WTC11 (cell line): ENCODE results near the gene SLC37A1.

Source experiments
- ATF1 ChIP-seq: sonication (generic); formaldehyde crosslinking; IDR thresholded peaks from 2 replicates; pipeline ENCODE4 v1.8.1; 2023; ENCODE audit warnings: mild to moderate bottlenecking, moderate library complexity, missing genetic modification reagents
- CDX4 ChIP-seq: fragments of 250-450 bp; sonication (Bioruptor Pico); IDR thresholded peaks from 2 replicates; pipeline ENCODE4 v1.9.0; 2021; ENCODE audit warnings: moderate library complexity, mild to moderate bottlenecking, inconsistent platforms, borderline replicate concordance
- CREB1 ChIP-seq: sonication (generic); formaldehyde crosslinking; IDR thresholded peaks from 2 replicates; pipeline ENCODE4 v1.8.0; 2023; ENCODE audit warnings: mild to moderate bottlenecking, missing genetic modification reagents
- CTCF ChIP-seq: fragments of 200-600 bp; IDR thresholded peaks from 2 replicates; pipeline ENCODE4 v1.8.0; 2022; ENCODE audit warnings: antibody characterized with exemption
- FOXP1 ChIP-seq: sonication (generic); formaldehyde crosslinking; IDR thresholded peaks from 2 replicates; pipeline ENCODE4 v1.8.0; 2022; ENCODE audit warnings: missing genetic modification reagents, mild to moderate bottlenecking, moderate library complexity, borderline replicate concordance
- GTF2I ChIP-seq: fragments of 250-450 bp; sonication (Bioruptor Pico); conservative IDR thresholded peaks from 2 replicates; pipeline ENCODE4 v1.4.0; 2021; ENCODE audit warnings: mild to moderate bottlenecking
- MAX ChIP-seq: sonication (generic); formaldehyde crosslinking; IDR thresholded peaks from 2 replicates; pipeline ENCODE4 v1.8.0; 2022; ENCODE audit warnings: mild to moderate bottlenecking, missing genetic modification reagents
- OVOL2 ChIP-seq: fragments of 250-450 bp; sonication (Bioruptor Pico); IDR thresholded peaks from 2 replicates; pipeline ENCODE4 v1.9.0; 2021; ENCODE audit warnings: mild to moderate bottlenecking, borderline replicate concordance
- RELA ChIP-seq: sonication (generic); formaldehyde crosslinking; IDR thresholded peaks from 2 replicates; pipeline ENCODE4 v1.8.1; 2022; ENCODE audit warnings: missing genetic modification reagents, mild to moderate bottlenecking, borderline replicate concordance
- TEAD4 ChIP-seq: sonication (generic); formaldehyde crosslinking; IDR thresholded peaks from 2 replicates; pipeline ENCODE4 v1.8.0; 2022; ENCODE audit warnings: mild to moderate bottlenecking, missing genetic modification reagents
- USF1 ChIP-seq: sonication (generic); formaldehyde crosslinking; IDR thresholded peaks from 2 replicates; pipeline ENCODE4 v1.8.0; 2022; ENCODE audit warnings: mild to moderate bottlenecking, missing genetic modification reagents

GRCh38 chr21:42624095-42624790 lies 110.6 kb downstream of the SLC37A1 start:
- TF ChIP-seq FOXP1 (CRISPR knock-in tag) (no peak), GTF2I (CRISPR knock-in tag) (no peak), CREB1 (CRISPR knock-in tag) (no peak), TEAD4 (CRISPR knock-in tag) (no peak), CTCF (no peak), OVOL2 (no peak), ATF1 (CRISPR knock-in tag) (no peak), USF1 (no peak), CDX4 (CRISPR knock-in tag) (no peak), RELA (CRISPR knock-in tag) (no peak), MAX (CRISPR knock-in tag) (no peak)
